GM10266 (cell line): ENCODE data around the gene SLC38A3.

ENCODE experiments used
- DNase-seq: peaks from one replicate; pipeline ENCODE4 v3.0.0; 2012; ENCODE audit errors: extremely low spot score
- TF ChIP-seq, protein P1 (sequence below): IDR thresholded peaks from 2 replicates; pipeline ENCODE4 v1.5.1; 2012; ENCODE audit warnings: mild to moderate bottlenecking, low read depth; ENCODE audit not compliant: control insufficient read depth, insufficient read depth; ENCODE audit errors: missing control alignments

SLC38A3 gene

DNA sequence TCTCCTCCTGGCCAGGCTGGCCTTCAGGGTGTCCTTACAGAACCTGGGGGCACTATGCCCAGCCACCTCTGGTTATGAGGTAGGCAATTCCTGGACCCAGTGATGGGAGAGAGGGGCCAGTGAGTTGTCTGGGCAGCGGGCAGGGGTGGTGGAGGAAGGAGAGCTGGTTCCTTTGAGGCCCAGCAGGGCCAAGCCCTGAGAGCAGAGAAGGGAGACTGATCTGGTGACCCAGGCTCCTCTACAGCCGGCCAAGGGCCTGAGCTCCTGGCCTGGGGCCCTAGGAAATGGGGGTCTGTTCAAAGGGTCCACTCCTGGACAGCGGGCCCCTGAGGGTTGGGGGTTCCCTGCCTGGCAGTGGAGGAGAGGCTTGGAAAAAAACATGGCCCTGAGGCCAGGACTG, 7.9 kb downstream of the SLC38A3 start:
- no peak for DNase-seq
- TF ChIP-seq, protein P1, sequence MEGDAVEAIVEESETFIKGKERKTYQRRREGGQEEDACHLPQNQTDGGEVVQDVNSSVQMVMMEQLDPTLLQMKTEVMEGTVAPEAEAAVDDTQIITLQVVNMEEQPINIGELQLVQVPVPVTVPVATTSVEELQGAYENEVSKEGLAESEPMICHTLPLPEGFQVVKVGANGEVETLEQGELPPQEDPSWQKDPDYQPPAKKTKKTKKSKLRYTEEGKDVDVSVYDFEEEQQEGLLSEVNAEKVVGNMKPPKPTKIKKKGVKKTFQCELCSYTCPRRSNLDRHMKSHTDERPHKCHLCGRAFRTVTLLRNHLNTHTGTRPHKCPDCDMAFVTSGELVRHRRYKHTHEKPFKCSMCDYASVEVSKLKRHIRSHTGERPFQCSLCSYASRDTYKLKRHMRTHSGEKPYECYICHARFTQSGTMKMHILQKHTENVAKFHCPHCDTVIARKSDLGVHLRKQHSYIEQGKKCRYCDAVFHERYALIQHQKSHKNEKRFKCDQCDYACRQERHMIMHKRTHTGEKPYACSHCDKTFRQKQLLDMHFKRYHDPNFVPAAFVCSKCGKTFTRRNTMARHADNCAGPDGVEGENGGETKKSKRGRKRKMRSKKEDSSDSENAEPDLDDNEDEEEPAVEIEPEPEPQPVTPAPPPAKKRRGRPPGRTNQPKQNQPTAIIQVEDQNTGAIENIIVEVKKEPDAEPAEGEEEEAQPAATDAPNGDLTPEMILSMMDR: no peak

DNA sequence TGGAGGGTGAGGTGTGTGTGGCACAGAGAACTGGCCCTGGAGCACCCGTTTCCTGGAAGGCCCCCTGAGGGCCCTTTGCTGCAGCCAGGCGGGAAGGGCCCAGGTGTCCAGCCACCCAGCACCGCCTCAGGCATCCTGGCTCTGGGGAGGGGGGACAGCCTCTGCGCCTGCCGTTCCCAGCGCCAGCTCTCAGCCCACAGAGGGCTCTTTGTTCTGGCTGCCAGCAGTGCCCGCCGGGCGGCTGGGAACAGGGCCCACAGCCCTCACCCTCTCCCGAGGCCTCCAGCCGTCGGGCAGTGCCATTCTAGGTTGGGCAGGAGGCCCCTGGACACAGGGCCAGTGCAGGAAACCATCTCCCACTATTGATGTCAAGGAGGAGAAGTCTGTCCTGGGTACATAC, 8.3 kb downstream of the SLC38A3 start:
- TF ChIP-seq, protein P1: no peak
- DNase-seq: no peak

DNA sequence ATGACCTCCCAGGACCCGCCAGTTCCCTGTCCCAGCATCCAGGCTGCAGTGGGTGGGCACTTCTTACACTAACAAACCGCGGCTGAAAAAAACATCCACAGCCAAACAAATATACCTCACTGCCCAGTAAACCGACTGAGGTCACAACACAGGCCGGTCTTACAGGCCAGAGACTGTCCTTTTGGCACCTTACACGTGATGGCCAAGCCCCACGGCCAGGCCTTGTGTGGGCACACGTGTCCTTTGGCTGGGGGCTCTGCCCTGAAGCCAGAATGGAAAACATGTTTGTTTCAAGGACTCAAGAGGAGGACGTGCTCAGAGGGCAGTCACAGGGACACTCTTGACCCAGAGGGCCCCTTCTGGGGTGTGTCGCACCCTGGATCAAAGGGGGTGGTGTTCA, 9.8 kb downstream of the SLC38A3 start:
- TF ChIP-seq, protein P1: no peak
- DNase-seq: no peak

DNA sequence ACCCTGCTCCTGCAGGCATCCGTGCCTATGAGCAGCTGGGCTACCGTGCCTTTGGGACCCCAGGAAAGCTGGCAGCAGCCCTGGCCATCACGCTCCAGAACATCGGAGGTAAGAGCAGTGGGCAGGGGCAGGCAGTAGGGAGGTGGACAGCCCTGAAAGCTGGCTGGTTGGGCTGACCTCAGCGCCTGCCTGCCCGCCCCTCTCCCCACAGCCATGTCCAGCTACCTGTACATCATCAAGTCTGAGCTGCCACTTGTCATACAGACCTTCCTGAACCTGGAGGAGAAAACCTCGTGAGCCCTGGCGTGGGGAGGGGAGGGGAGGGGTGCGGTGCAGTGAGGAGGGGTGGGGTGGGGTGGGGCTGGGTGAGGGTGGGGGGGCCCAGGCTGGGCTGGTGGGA, 10.5 kb downstream of the SLC38A3 start:
- no peak for DNase-seq
- TF ChIP-seq, protein P1: no peak

DNA sequence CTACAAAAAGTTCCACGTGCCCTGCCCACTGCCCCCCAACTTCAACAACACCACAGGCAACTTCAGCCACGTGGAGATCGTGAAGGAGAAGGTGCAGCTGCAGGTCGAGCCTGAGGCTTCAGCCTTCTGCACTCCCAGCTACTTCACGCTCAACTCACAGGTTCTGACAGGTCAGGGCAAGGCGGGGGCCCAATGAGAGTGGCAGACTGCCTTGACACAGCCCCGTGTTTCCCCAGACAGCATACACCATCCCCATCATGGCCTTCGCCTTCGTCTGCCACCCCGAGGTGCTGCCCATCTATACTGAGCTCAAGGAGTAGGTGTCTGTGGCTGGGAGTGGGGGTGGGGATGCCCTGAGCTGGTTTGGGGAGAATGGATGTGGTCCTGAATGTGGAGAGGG, 12.6 kb downstream of the SLC38A3 start:
- no peak for DNase-seq
- TF ChIP-seq, protein P1: no peak

DNA sequence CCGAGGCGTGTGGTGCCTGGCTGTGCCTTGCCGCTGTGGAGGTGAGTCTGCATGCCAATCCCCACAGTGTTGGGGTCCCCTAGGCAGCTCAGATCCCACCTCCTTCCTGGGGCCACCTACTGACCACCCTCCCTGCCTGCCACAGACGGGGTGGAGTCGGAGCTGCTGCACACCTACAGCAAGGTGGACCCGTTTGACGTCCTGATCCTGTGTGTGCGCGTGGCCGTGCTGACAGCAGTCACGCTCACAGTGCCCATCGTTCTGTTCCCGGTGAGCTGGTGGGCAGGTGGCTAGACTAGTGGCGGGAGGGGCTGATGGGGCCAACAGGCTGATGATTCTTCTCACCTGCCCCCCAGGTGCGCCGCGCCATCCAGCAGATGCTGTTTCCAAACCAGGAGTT, 13.4 kb downstream of the SLC38A3 start:
- no peak for DNase-seq
- TF ChIP-seq, protein P1: no peak

DNA sequence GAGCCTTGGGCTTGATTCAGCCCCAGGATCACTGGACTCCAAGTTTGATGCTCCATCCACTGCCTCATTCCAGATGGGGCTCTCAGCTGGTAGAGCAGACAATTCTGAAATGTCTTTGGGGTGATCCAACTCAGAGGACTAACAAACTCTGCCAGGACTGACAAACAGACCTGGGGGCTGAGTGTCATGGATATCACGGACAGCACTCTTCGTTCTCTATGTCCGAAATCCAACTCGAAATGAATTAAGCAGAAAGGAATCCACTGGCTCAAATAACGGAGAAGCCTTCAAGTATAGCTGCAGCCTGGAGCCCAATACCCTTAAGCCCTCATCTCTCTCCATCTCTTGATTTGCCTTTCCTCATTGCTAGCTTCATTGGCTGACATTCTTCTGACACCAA, 14.2 kb downstream of the SLC38A3 start:
- no peak for DNase-seq
- TF ChIP-seq, protein P1: no peak
